H1 (cell line): Measurements from ENCODE around the gene SPEN. TPM values are rescaled to one million over a fixed set of nuclear protein-coding genes. Genes with fewer than 3 reads are reported as not detected.

ENCODE experiments used
- CTCF ChIA-PET: fragments of 300-600 bp; sonication (Branson Sonifier 250); formaldehyde crosslinking; loops from one replicate; lab custom pipeline; 2021; ENCODE audit not compliant: partially characterized antibody; lab: Charles Lee
- POLR2A ChIA-PET: fragments of 300-600 bp; sonication (Branson Sonifier 250); formaldehyde crosslinking; loops from one replicate; lab custom pipeline; 2021; ENCODE audit warnings: inconsistent platforms; ENCODE audit not compliant: partially characterized antibody; lab: Charles Lee
- DNase-seq, 2 experiments: peaks; one replicate each; pipeline versions ENCODE4 v3.0.0 to v3.0.0-alpha.2; 2010 to 2022; ENCODE audit warnings: low spot score in 2 of 2, low read depth in 1 of 2, mixed read lengths in 1 of 2
- FAIRE-seq: peaks from 2 replicates; lab custom pipeline; 2011; peaks lifted over from hg19 to GRCh38; lab: Jason Lieb, UNC
- H2AFZ ChIP-seq: 2 replicates; pipeline ENCODE4 v1.8.1; 2012; ENCODE audit warnings: low read length, inconsistent platforms
- H2AK5ac ChIP-seq: 2 replicates; pipeline ENCODE4 v1.6.1; 2013; ENCODE audit warnings: low read depth, low read length
- H2BK120ac ChIP-seq: replicated peaks from 2 replicates; pipeline ENCODE3; 2013; ENCODE audit warnings: low read depth, low read length, inconsistent platforms
- H2BK12ac ChIP-seq: 2 replicates; pipeline ENCODE4 v1.6.1; 2013; ENCODE audit warnings: low read depth, low read length
- H2BK15ac ChIP-seq: 2 replicates; pipeline ENCODE4 v1.6.1; 2013; ENCODE audit warnings: low read length
- H2BK20ac ChIP-seq: 2 replicates; pipeline ENCODE4 v1.6.1; 2013; ENCODE audit warnings: low read length
- H2BK5ac ChIP-seq: 2 replicates; pipeline ENCODE4 v1.6.1; 2013; ENCODE audit warnings: low read depth, low read length
- H3K14ac ChIP-seq: 2 replicates; pipeline ENCODE4 v1.6.1; 2013; ENCODE audit warnings: inconsistent platforms; ENCODE audit not compliant: insufficient read length
- H3K18ac ChIP-seq: 2 replicates; pipeline ENCODE4 v1.6.1; 2013; ENCODE audit warnings: low read length; ENCODE audit errors: extremely low read depth
- H3K23ac ChIP-seq: 2 replicates; pipeline ENCODE4 v1.6.1; 2013; ENCODE audit warnings: inconsistent platforms; ENCODE audit not compliant: insufficient read length
- H3K23me2 ChIP-seq: 2 replicates; pipeline ENCODE4 v1.6.1; 2013; ENCODE audit warnings: low read depth, low read length
- H3K27ac ChIP-seq: 2 replicates; pipeline ENCODE4 v1.6.1; 2011; ENCODE audit warnings: low read depth, low read length, inconsistent platforms
- H3K27me3 ChIP-seq, 4 experiments: replicated peaks in 1 of 4; 1 replicate in 1 of 4; 2 replicates in 3 of 4; pipeline versions ENCODE4 v1.6.1 to v1.8.1; 2011 to 2013; ENCODE audit warnings: low read length in 3 of 4, mild to moderate bottlenecking in 3 of 4, inconsistent platforms in 2 of 4, mixed read lengths in 2 of 4, moderate library complexity in 1 of 4; ENCODE audit not compliant: control insufficient read depth in 3 of 4, insufficient read depth in 3 of 4; ENCODE audit errors: extremely low read depth in 1 of 4
- H3K36me3 ChIP-seq, 4 experiments: 2 replicates each; pipeline versions ENCODE4 v1.6.1 to v1.8.1; 2011 to 2013; ENCODE audit warnings: mild to moderate bottlenecking in 4 of 4, low read length in 3 of 4, moderate library complexity in 2 of 4, control low read depth in 1 of 4, inconsistent platforms in 1 of 4; ENCODE audit not compliant: insufficient read depth in 4 of 4, control insufficient read depth in 2 of 4
- H3K4ac ChIP-seq: replicated peaks from 2 replicates; pipeline ENCODE3; 2013; ENCODE audit warnings: low read length, low read depth, mixed read lengths, inconsistent platforms; ENCODE audit not compliant: insufficient read length
- H3K4me1 ChIP-seq, 4 experiments: replicated peaks in 1 of 4; 1 replicate in 1 of 4; 2 replicates in 3 of 4; pipeline versions ENCODE4 v1.6.1 to v1.8.1; 2011 to 2013; ENCODE audit warnings: low read length in 3 of 4, inconsistent platforms in 2 of 4, mixed read lengths in 1 of 4; ENCODE audit not compliant: insufficient read depth in 4 of 4, control insufficient read depth in 3 of 4
- H3K4me2 ChIP-seq, 2 experiments: 2 replicates each; pipeline versions ENCODE4 v1.6.1 to v1.8.1; 2011 to 2013; ENCODE audit warnings: low read depth in 2 of 2, low read length in 2 of 2, control low read depth in 1 of 2, inconsistent platforms in 1 of 2, mild to moderate bottlenecking in 1 of 2; ENCODE audit not compliant: insufficient read depth in 1 of 2
- H3K4me3 ChIP-seq, 4 experiments: fragments of 200-600, 300-600 bp in 1 of 4; sonication (generic), shearing (Covaris generic), sonication (Bioruptor Twin) in 1 of 4; 2 replicates each; pipeline versions ENCODE4 v1.5.1 to v1.8.1; 2011 to 2016; ENCODE audit warnings: low read length in 4 of 4, low read depth in 3 of 4, control low read depth in 2 of 4, inconsistent platforms in 2 of 4, mild to moderate bottlenecking in 2 of 4, mixed read lengths in 1 of 4, moderate library complexity in 1 of 4; ENCODE audit not compliant: insufficient read depth in 2 of 4; ENCODE audit errors: extremely low read depth in 1 of 4
- H3K56ac ChIP-seq: replicated peaks from 2 replicates; pipeline ENCODE3; 2013; ENCODE audit warnings: low read depth, mild to moderate bottlenecking, mixed read lengths, low read length, inconsistent platforms; ENCODE audit not compliant: insufficient read length
- H3K79me1 ChIP-seq: 2 replicates; pipeline ENCODE4 v1.6.1; 2013; ENCODE audit warnings: low read depth, low read length, control low read depth
- H3K79me2 ChIP-seq, 2 experiments: 2 replicates each; pipeline versions ENCODE4 v1.6.1 to v1.8.1; 2012 to 2013; ENCODE audit warnings: low read length in 2 of 2, mild to moderate bottlenecking in 2 of 2, inconsistent platforms in 1 of 2; ENCODE audit not compliant: insufficient read depth in 2 of 2, control insufficient read depth in 1 of 2
- H3K9ac ChIP-seq, 4 experiments: replicated peaks in 1 of 4; 1 replicate in 1 of 4; 2 replicates in 3 of 4; pipeline versions ENCODE4 v1.6.1 to v1.8.1; 2011 to 2013; ENCODE audit warnings: low read depth in 3 of 4, low read length in 3 of 4, control low read depth in 2 of 4, mild to moderate bottlenecking in 2 of 4, moderate library complexity in 2 of 4, inconsistent platforms in 1 of 4; ENCODE audit errors: extremely low read depth in 1 of 4
- H3K9me3 ChIP-seq, 2 experiments: 2 replicates each; pipeline versions ENCODE4 v1.6.1 to v1.8.1; 2012 to 2013; ENCODE audit warnings: mild to moderate bottlenecking in 2 of 2, moderate library complexity in 2 of 2, control low read depth in 1 of 2, inconsistent platforms in 1 of 2, low read depth in 1 of 2, low read length in 1 of 2, mixed read lengths in 1 of 2; ENCODE audit not compliant: insufficient read depth in 2 of 2
- H4K20me1 ChIP-seq, 2 experiments: replicated peaks in 1 of 2; 2 replicates each; pipeline versions ENCODE3 to v1.8.1; 2011 to 2013; ENCODE audit warnings: inconsistent platforms in 2 of 2, low read length in 2 of 2, mild to moderate bottlenecking in 1 of 2; ENCODE audit not compliant: insufficient read depth in 2 of 2, control insufficient read depth in 1 of 2
- H4K5ac ChIP-seq: 2 replicates; pipeline ENCODE4 v1.6.1; 2013; ENCODE audit warnings: low read length, low read depth, mixed read lengths, inconsistent platforms; ENCODE audit not compliant: insufficient read length
- H4K8ac ChIP-seq: 2 replicates; pipeline ENCODE4 v1.8.0; 2013; ENCODE audit warnings: mild to moderate bottlenecking, moderate library complexity, low read length, inconsistent platforms; ENCODE audit not compliant: insufficient read depth; ENCODE audit errors: extremely low read depth
- H4K91ac ChIP-seq: replicated peaks from 2 replicates; pipeline ENCODE3; 2013; ENCODE audit warnings: low read length, mixed read lengths, inconsistent platforms; ENCODE audit not compliant: insufficient read length
- EGR1 ChIP-seq: IDR thresholded peaks from 2 replicates; pipeline ENCODE4 v1.6.1; 2011; ENCODE audit warnings: low read depth, low read length, borderline replicate concordance
- EZH2 ChIP-seq: fragments of 200-600 bp; sonication (generic); IDR thresholded peaks from 2 replicates; pipeline ENCODE4 v1.7.1; 2012; ENCODE audit warnings: low read depth, mild to moderate bottlenecking, moderate library complexity, low read length, inconsistent platforms; ENCODE audit not compliant: severe bottlenecking
- KDM4A ChIP-seq: IDR thresholded peaks from one replicate; pipeline ENCODE4 v1.7.1; 2012; ENCODE audit warnings: low read depth, mild to moderate bottlenecking, moderate library complexity, low read length, inconsistent platforms; ENCODE audit not compliant: severe bottlenecking
- SP2 ChIP-seq: IDR thresholded peaks from 2 replicates; pipeline ENCODE4 v1.6.1; 2012; ENCODE audit warnings: mild to moderate bottlenecking, low read length, inconsistent platforms
- TEAD4 ChIP-seq: IDR thresholded peaks from 2 replicates; pipeline ENCODE4 v1.6.1; 2012; ENCODE audit warnings: low read depth, low read length, inconsistent platforms, mixed read lengths
- YY1 ChIP-seq: IDR thresholded peaks from 2 replicates; pipeline ENCODE4 v1.6.1; 2011; ENCODE audit warnings: low read depth, mild to moderate bottlenecking, low read length
- WGBS, 2 experiments: shearing (Covaris generic) in 1 of 2; methylation state at CpG; one replicate each; pipeline versions ENCODE4 v1.1.6 to v1.1.7; 2013 to 2015; ENCODE audit warnings: low lambda C conversion rate in 2 of 2, mixed read lengths in 2 of 2, inconsistent platforms in 1 of 2, low coverage in 1 of 2, missing lambda C conversion rate in 1 of 2; ENCODE audit not compliant: insufficient replicate concordance in 2 of 2, insufficient coverage in 1 of 2, insufficient read length in 1 of 2; ENCODE audit errors: extremely low coverage in 1 of 2, missing lambda C conversion rate in 1 of 2; 5-methylcytosine and 5-hydroxymethylcytosine counted together
- polyA plus RNA-seq, 7 experiments: library from polyadenylated mRNA; depleted of rRNA in 3 of 7; stranded (reverse) in 5 of 7; unstranded in 2 of 7; fragments of >200 nt in 5 of 7; fragments of 200-250 nt in 2 of 7; gene quantifications; 1 replicate in 5 of 7; 2 replicates in 1 of 7; 4 replicates in 1 of 7; pipeline versions ENCODE4 v1.2.1 to v1.2.3, GENCODE V29; 2011 to 2013; ENCODE audit warnings: missing spikeins in 2 of 7, mixed read lengths in 2 of 7
- total RNA-seq: library from RNA; stranded (reverse); fragmentation: NEBNext Ultra II Directional; extraction: Animal tissue kit (Norgen Biotek cat#: 25700); gene quantifications from 2 replicates; pipeline ENCODE4 v1.2.1, GENCODE V29; 2021

Gene SPEN
- total and polyA plus RNA-seq, 2 of the 8 experiments (the other 6 are each of a cell fraction or from before 2014, with no cell fraction given): 12.5 to 52.1 TPM

GRCh38 chr1:15981679-15982078, 134.2 kb downstream of the SPEN start:
- no peaks in the 10 kb centered on the region for H3K79me1 ChIP-seq
- H3K14ac ChIP-seq: no peak overlapping the region
- H2AFZ ChIP-seq: no peak overlapping the region
- WGBS, 2 experiments: 84% methylated on average over 3 of the region's 3 CpGs; no CpG with 5 or more reads in 1 of the 2 experiments
- no peak overlapping the region for H2AK5ac ChIP-seq
- H2BK120ac ChIP-seq: no peak overlapping the region
- no peak overlapping the region for H2BK15ac ChIP-seq
- no peak overlapping the region for H4K8ac ChIP-seq
- 0 out of 4 replicates have a peak, but pooled peaks cover 0 to 6% of the 10 kb centered on the region in 2 experiments for H3K9me3 ChIP-seq
- H3K27me3 ChIP-seq: no peaks in the 10 kb centered on the region
- no peak overlapping the region for H4K91ac ChIP-seq
- no peak overlapping the region for H3K4me3 ChIP-seq
- H3K4me1 ChIP-seq: no peaks in the 10 kb centered on the region
- no peaks in the 10 kb centered on the region; the same call in 1 of the 2 replicates for H3K23me2 ChIP-seq
- H2BK12ac ChIP-seq: no peak overlapping the region
- TF ChIP-seq SP2: no peak
- TF ChIP-seq KDM4A: no peak
- TF ChIP-seq EGR1: no peak
- TF ChIP-seq YY1: no peak
- TF ChIP-seq TEAD4: no peak
- no peak for TF ChIP-seq EZH2
- H3K4ac ChIP-seq: no peak overlapping the region
- ChIA-PET CTCF (interaction anchor here (0.6 kb wide), 1 partner anchor 71 kb away, joined by 3 read pairs; no protein-coding TSS in a partner anchor), POLR2A (no interaction called here)
- no peak overlapping the region for H3K23ac ChIP-seq
- H3K79me2 ChIP-seq: no peaks in the 10 kb centered on the region
- DNase-seq (no peak), FAIRE-seq (no peak)
- no peak overlapping the region for H2BK5ac ChIP-seq
- H3K9ac ChIP-seq: no peak overlapping the region
- H3K27ac ChIP-seq: no peak overlapping the region
- no peak overlapping the region for H3K56ac ChIP-seq
- no peak overlapping the region for H3K4me2 ChIP-seq
- H4K20me1 ChIP-seq: no peaks in the 10 kb centered on the region
- H3K18ac ChIP-seq: no peak overlapping the region
- no peak overlapping the region for H2BK20ac ChIP-seq
- no peaks in the 10 kb centered on the region for H3K36me3 ChIP-seq
- no peak overlapping the region for H4K5ac ChIP-seq
